GM23338 (cell line): ENCODE measurements around the gene GALNT9.

Experiments used
- EZH2 ChIP-seq: fragments of 200-600 bp; sonication (generic); IDR thresholded peaks from one replicate; pipeline ENCODE4 v1.8.0; 2017; ENCODE audit warnings: antibody characterized with exemption, mild to moderate bottlenecking, low read depth; ENCODE audit not compliant: unreplicated experiment
- POLR2AphosphoS5 ChIP-seq: IDR thresholded peaks from 2 replicates; pipeline ENCODE4 v1.6.1; 2016; ENCODE audit warnings: antibody characterized with exemption, low read depth
- STAT1 ChIP-seq: IDR thresholded peaks from one replicate; pipeline ENCODE4 v1.6.1; 2016; ENCODE audit warnings: antibody characterized with exemption; ENCODE audit not compliant: unreplicated experiment
- ZNF331 ChIP-seq: fragments of 250-450 bp; sonication (Bioruptor Pico); IDR thresholded peaks from 2 replicates; pipeline ENCODE4 v1.5.0; 2020; ENCODE audit warnings: low read depth, mild to moderate bottlenecking, moderate library complexity
- TF ChIP-seq, protein P1 (sequence below), 2 experiments: fragments of 200-600 bp in 1 of 2; sonication (generic) in 1 of 2; conservative IDR thresholded peaks; 2 replicates each; pipeline versions ENCODE4 v1.5.1 to v1.6.1; 2016 to 2017; ENCODE audit warnings: antibody characterized with exemption in 2 of 2, low read depth in 2 of 2, mild to moderate bottlenecking in 2 of 2, moderate library complexity in 1 of 2
- TF ChIP-seq, protein P2 (sequence below): IDR thresholded peaks from one replicate; pipeline ENCODE4 v1.6.1; 2018; ENCODE audit warnings: antibody characterized with exemption; ENCODE audit not compliant: unreplicated experiment

DNA sequence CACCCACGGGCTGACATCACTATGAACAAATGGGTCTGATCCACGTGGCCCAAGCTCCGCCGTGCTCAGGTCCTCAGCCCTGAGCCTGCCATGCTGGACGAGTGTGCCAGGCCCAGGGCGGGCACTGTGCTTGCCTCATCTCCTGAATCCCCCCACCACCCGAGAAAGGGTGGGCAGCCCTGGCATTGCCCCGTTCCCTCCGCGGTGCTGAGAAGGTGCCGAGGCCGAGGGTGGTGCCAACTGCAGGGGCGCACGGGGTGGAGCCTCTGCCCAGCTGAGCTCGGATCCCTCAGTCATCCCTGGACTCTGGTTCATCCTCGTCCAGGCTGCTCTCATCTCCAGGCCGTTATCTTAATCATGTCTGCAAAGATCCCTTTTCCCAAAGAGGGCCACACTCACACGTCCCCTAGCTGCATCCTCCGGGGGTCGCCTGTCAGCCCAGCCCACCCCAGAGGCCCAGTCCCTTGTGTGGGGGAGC lies 124.6 kb downstream of the GALNT9 start:
- TF ChIP-seq, protein P1, sequence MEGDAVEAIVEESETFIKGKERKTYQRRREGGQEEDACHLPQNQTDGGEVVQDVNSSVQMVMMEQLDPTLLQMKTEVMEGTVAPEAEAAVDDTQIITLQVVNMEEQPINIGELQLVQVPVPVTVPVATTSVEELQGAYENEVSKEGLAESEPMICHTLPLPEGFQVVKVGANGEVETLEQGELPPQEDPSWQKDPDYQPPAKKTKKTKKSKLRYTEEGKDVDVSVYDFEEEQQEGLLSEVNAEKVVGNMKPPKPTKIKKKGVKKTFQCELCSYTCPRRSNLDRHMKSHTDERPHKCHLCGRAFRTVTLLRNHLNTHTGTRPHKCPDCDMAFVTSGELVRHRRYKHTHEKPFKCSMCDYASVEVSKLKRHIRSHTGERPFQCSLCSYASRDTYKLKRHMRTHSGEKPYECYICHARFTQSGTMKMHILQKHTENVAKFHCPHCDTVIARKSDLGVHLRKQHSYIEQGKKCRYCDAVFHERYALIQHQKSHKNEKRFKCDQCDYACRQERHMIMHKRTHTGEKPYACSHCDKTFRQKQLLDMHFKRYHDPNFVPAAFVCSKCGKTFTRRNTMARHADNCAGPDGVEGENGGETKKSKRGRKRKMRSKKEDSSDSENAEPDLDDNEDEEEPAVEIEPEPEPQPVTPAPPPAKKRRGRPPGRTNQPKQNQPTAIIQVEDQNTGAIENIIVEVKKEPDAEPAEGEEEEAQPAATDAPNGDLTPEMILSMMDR (conservative IDR thresholded peaks at IDR 0.05; ENCODE audit: low read depth in 2 of 2), result no peak
- TF ChIP-seq POLR2AphosphoS5 (no peak), ZNF331 (no peak), EZH2 (no peak), STAT1 (no peak)
- TF ChIP-seq, protein P2, sequence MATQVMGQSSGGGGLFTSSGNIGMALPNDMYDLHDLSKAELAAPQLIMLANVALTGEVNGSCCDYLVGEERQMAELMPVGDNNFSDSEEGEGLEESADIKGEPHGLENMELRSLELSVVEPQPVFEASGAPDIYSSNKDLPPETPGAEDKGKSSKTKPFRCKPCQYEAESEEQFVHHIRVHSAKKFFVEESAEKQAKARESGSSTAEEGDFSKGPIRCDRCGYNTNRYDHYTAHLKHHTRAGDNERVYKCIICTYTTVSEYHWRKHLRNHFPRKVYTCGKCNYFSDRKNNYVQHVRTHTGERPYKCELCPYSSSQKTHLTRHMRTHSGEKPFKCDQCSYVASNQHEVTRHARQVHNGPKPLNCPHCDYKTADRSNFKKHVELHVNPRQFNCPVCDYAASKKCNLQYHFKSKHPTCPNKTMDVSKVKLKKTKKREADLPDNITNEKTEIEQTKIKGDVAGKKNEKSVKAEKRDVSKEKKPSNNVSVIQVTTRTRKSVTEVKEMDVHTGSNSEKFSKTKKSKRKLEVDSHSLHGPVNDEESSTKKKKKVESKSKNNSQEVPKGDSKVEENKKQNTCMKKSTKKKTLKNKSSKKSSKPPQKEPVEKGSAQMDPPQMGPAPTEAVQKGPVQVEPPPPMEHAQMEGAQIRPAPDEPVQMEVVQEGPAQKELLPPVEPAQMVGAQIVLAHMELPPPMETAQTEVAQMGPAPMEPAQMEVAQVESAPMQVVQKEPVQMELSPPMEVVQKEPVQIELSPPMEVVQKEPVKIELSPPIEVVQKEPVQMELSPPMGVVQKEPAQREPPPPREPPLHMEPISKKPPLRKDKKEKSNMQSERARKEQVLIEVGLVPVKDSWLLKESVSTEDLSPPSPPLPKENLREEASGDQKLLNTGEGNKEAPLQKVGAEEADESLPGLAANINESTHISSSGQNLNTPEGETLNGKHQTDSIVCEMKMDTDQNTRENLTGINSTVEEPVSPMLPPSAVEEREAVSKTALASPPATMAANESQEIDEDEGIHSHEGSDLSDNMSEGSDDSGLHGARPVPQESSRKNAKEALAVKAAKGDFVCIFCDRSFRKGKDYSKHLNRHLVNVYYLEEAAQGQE, result no peak
